ENCODE measurements around the gene SEC16A.

SEC16A gene

DNA sequence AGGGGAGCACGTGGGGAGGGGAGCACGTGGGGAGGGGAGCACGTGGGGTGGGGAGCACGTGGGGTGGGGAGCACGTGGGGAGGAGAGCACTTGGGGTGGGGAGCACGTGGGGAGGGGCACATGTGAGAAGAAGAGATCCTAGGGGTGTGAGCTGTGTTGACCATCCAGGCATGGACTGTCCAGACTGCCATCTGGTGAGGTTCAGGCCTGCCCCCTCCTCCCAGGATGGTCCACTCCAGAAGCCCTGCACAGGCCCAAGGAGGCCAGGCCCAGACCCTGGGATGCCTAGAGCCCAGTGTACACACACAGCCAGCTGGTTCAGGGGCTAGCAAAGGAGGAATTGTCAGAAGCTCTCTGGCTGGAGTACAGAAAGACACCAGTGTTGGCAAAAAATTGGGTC lies 85.2 kb downstream of the SEC16A start:
- Mint-ChIP-seq H3K4me1 (ENCODE audit: low read depth) (peaks cover 18% of the 10 kb centered on the region), H3K4me3 (no peak overlapping the region), H3K27me3 (no peaks in the 10 kb centered on the region), H3K27ac (no peak overlapping the region), H3K9me3 (ENCODE audit: low read depth) (no peaks in the 10 kb centered on the region), H3K36me3 (peaks cover 7% of the 10 kb centered on the region)

- no peaks in the 10 kb centered on the region for H3K9me3 Mint-ChIP-seq (ENCODE audit: low read depth)
- no peaks in the 10 kb centered on the region for H3K27me3 Mint-ChIP-seq
- H3K4me3 Mint-ChIP-seq, result no peak overlapping the region
- no peak overlapping the region for H3K27ac Mint-ChIP-seq
- peaks cover 12% of the 10 kb centered on the region for H3K4me1 Mint-ChIP-seq (ENCODE audit: low read depth)
- H3K36me3 Mint-ChIP-seq, result peaks cover 8% of the 10 kb centered on the region
Observed at GRCh38 chr9:136396219-136396515, 86.7 kb downstream of the SEC16A start.

- Mint-ChIP-seq H3K27ac (no peak overlapping the region), H3K4me1 (ENCODE audit: low read depth) (peaks cover 12% of the 10 kb centered on the region), H3K27me3 (no peaks in the 10 kb centered on the region), H3K36me3 (peaks cover 8% of the 10 kb centered on the region), H3K4me3 (no peak overlapping the region), H3K9me3 (ENCODE audit: low read depth) (no peaks in the 10 kb centered on the region)
Observed at GRCh38 chr9:136395345-136396218, 87.3 kb downstream of the SEC16A start.

- Mint-ChIP-seq H3K27me3 (no peaks in the 10 kb centered on the region), H3K4me3 (no peak overlapping the region), H3K36me3 (peaks cover 8% of the 10 kb centered on the region), H3K27ac (no peak overlapping the region), H3K9me3 (ENCODE audit: low read depth) (no peaks in the 10 kb centered on the region), H3K4me1 (ENCODE audit: low read depth) (peaks cover 12% of the 10 kb centered on the region)
Observed at GRCh38 chr9:136395020-136395340, 87.9 kb downstream of the SEC16A start.

DNA sequence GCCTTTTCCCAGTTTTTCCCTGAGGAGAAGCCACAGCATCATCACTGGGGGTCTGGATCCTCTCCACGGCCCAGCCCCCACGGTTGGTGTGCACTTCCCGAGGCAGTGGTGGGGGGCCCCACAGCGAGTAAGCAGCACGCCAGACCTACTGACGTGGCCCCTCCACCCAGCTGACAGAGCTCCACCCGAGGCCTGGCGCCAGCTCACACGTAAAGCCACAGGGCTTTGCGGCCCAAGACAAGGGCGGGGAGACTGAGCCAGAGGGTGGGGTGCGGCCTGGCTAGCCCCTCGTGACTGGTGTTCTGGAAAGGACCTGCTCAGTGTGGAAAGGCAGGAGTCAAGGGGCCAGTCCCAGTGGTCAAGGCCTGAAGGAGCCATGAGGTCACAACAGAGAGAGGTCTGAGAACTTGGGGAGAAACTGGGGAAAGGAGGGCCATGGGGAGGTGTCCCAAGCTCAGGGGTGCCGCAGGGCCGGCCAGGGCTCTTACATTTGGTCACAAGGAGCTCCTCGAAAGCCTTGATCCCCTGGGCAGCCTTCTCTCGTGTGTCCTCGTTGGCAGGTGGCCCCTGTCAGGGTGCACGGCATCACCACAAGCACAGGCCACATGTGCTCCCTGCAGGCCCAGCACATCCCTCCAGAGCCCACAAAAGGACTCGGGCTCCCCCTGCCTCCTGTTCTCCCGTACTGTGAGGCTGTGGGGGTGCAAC lies 88.4 kb downstream of the SEC16A start:
- Mint-ChIP-seq H3K36me3 (peaks cover 8% of the 10 kb centered on the region), H3K4me1 (ENCODE audit: low read depth) (peaks cover 12% of the 10 kb centered on the region), H3K4me3 (no peak overlapping the region), H3K27ac (no peak overlapping the region), H3K27me3 (no peaks in the 10 kb centered on the region), H3K9me3 (ENCODE audit: low read depth) (no peaks in the 10 kb centered on the region)

- H3K4me3 Mint-ChIP-seq, result no peak overlapping the region
- H3K4me1 Mint-ChIP-seq (ENCODE audit: low read depth), result peaks cover 4% of the 10 kb centered on the region
- no peak overlapping the region for H3K27ac Mint-ChIP-seq
- no peaks in the 10 kb centered on the region for H3K27me3 Mint-ChIP-seq
- H3K36me3 Mint-ChIP-seq, result peaks cover 5% of the 10 kb centered on the region
- no peaks in the 10 kb centered on the region for H3K9me3 Mint-ChIP-seq (ENCODE audit: low read depth)
Observed at GRCh38 chr9:136393531-136393930, 89.3 kb downstream of the SEC16A start.

- Mint-ChIP-seq H3K27ac (no peak overlapping the region), H3K4me1 (ENCODE audit: low read depth) (no peaks in the 10 kb centered on the region), H3K9me3 (ENCODE audit: low read depth) (no peaks in the 10 kb centered on the region), H3K36me3 (peaks cover 7% of the 10 kb centered on the region), H3K4me3 (no peak overlapping the region), H3K27me3 (no peaks in the 10 kb centered on the region)
Observed at GRCh38 chr9:136392538-136393449, 90.0 kb downstream of the SEC16A start.

GRCh38 chr9:136391737-136392537 lies 90.9 kb downstream of the SEC16A start:
- Mint-ChIP-seq H3K27me3 (no peaks in the 10 kb centered on the region), H3K9me3 (ENCODE audit: low read depth) (no peaks in the 10 kb centered on the region), H3K4me1 (ENCODE audit: low read depth) (no peaks in the 10 kb centered on the region), H3K4me3 (no peak overlapping the region), H3K27ac (no peak overlapping the region), H3K36me3 (peaks cover 10% of the 10 kb centered on the region)

Data from activated naive CD8-positive, alpha-beta T cell (primary cell).